Heart right ventricle (tissue), 16 donors: ENCODE results near the gene UBTD1. TPM values are rescaled to one million over a fixed set of nuclear protein-coding genes. Genes with fewer than 3 reads are reported as not detected.
"Not testable (repeated sequence)": the region's sequence is repeated elsewhere in the genome, so short reads cannot be mapped to it uniquely, and the experiment has no call there.

Source experiments
- ATAC-seq, 8 donors: fragments of 200-7000 bp; cut with Tn5 transposase; one replicate each; pipeline ENCODE4 v1.9.1; 2020; ENCODE audit warnings: mild to moderate bottlenecking in 8 of 8, moderate library complexity in 8 of 8, moderate number of reproducible peaks in 1 of 8
- DNase-seq, 2 donors: peaks; one replicate each; pipeline ENCODE4 v3.0.0-alpha.2; 2020
- H3K27ac ChIP-seq, 10 donors: fragments of 200-600 bp; sonication (generic) in 2 of 10; one replicate each; pipeline versions ENCODE4 v1.5.0 to v1.8.0; 2020 to 2022; ENCODE audit warnings: mild to moderate bottlenecking in 3 of 10
- H3K27me3 ChIP-seq, 7 donors: fragments of 200-600 bp; one replicate each; pipeline ENCODE4 v1.8.0; 2021 to 2022; ENCODE audit warnings: mild to moderate bottlenecking in 2 of 7
- H3K36me3 ChIP-seq, 9 donors: fragments of 200-600 bp; sonication (generic) in 1 of 9; one replicate each; pipeline versions ENCODE4 v1.5.0 to v1.8.0; 2020 to 2022; ENCODE audit warnings: mild to moderate bottlenecking in 2 of 9
- H3K4me1 ChIP-seq, 9 donors: fragments of 200-600 bp; sonication (generic) in 1 of 9; one replicate each; pipeline versions ENCODE4 v1.5.0 to v1.8.0; 2020 to 2022; ENCODE audit warnings: mild to moderate bottlenecking in 4 of 9
- H3K4me3 ChIP-seq, 10 donors: fragments of 200-600 bp; sonication (generic) in 2 of 10; one replicate each; pipeline versions ENCODE4 v1.5.0 to v1.8.0; 2020 to 2022; ENCODE audit warnings: mild to moderate bottlenecking in 7 of 10, moderate library complexity in 2 of 10
- H3K9me3 ChIP-seq, 11 donors: fragments of 200-600 bp in 10 of 11; sonication (generic) in 2 of 11; one replicate each; pipeline versions ENCODE4 v1.5.0 to v1.8.0; 2013 to 2022; ENCODE audit warnings: mild to moderate bottlenecking in 2 of 11, control low read depth in 1 of 11, moderate library complexity in 1 of 11
- WGBS, 2 donors: extraction: QIAGEN DNeasy Blood & Tissue Kit; methylation state at CpG; one replicate each; pipeline ENCODE4 v1.1.7; 2013; ENCODE audit warnings: inconsistent platforms in 1 of 2; 5-methylcytosine and 5-hydroxymethylcytosine counted together
- intact Hi-C, 10 donors: fragments of 100-400 bp; cut with DNase I; formaldehyde crosslinking; loops; one replicate each; pipeline versions ENCODE4 v1.11.1 to v1.14.2; 2022
- polyA plus RNA-seq, 2 donors: library from polyadenylated mRNA; stranded (reverse); fragments of 200-250 nt; gene quantifications; one replicate each; pipeline ENCODE4 v1.2.3, GENCODE V29; 2013
- total RNA-seq, 10 donors: library from RNA; stranded (reverse); fragmentation: NEBNext Ultra II Directional in 3 of 10; extraction: Animal tissue kit (Norgen Biotek cat#: 25700) in 3 of 10; gene quantifications; one replicate each; pipeline versions ENCODE4 v1.2.1 to v1.2.4, GENCODE V29; 2021 to 2023
- TF ChIP-seq, protein P1 (sequence below), 9 donors: fragments of 200-600 bp; sonication (generic) in 2 of 9; IDR thresholded peaks; one replicate each; pipeline versions ENCODE4 v1.5.0 to v1.8.0; 2021 to 2022; ENCODE audit warnings: antibody characterized with exemption in 9 of 9, mild to moderate bottlenecking in 5 of 9, moderate library complexity in 1 of 9
- donor health status: Arrhythmogenic right ventricular cardiomyopathy.
- donor health status: ischemic (EF 13 %, LVEDD 7.1; RV severe dilation, severe dysfunction).
- donor health status: healthy with polysubstance abuse.
- donor health status: DM: no; HTN: yes; CAD: no.
- donor health status: DM: no; HTN: no; CAD: no.
- donor health status: ischemic (EF 25% LVEDD 6.9; RV normal size, moderate dysfunction).
- donor health status: ischemic (EF 25% LVEDD 5.7; RV mildly dilated, moderate dysfunction).
- donor health status: healthy.
- donor health status: DM: yes; HTN: yes; CAD: no.
- donor health status: Ischemic cardiomyopathy.
- donor health status: ischemic (EF 35%, LVEDD 5.7; RV mildly dilated, moderate dysfunction).
- donor health status: nonischemic (EF 11% LVEDD 7.7; RV severe dilation, severe dysfunction).
- donor health status: DM: yes; HTN: yes; CAD: no.
- donor health status: PGD.
- donor health status: ischemic (EF 29% LVEDD 5.4; RV normal size, mild dysfunction).
- donor health status: nonischemic (EF 23%, LVEDD 6.1; RV moderate dilation, normal function).

UBTD1 gene
- total and polyA plus RNA-seq, 12 donors = 13.6 to 56.0 (median 21.3) TPM

DNA sequence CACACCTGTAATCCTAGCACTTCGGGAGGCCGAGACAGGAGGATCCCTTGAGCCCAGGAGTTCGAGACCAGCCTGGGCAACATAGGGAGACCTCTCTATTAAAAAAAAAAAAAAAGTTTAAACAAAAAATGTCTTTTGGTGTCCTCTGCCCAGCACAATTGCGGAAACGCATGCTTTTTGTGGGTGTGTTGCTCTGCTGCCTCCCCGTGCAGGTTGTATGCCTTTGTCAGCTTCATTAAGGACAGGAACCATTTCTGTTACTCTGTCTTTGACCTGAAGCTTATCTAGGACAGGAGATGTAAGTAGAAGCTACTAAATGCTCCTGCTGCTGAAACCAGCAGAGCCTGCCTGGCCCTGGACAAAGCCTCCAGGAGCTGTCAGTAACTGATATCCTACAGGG lies 52.5 kb downstream of the UBTD1 start:
- DNase-seq (no peak), ATAC-seq (no peak)
- Histone ChIP-seq H3K4me1 (peaks cover 8 to 60% (median 46%) of the 10 kb centered on the region in 9 donors), H3K9me3 (peaks cover 0 to 7% (median 0%) of the 10 kb centered on the region in 11 donors), H3K4me3 (no peak overlapping the region), H3K27me3 (no peaks in the 10 kb centered on the region), H3K27ac (peak overlapping the region in 2 of 10 donors; percentile 73 to 81), H3K36me3 (no peaks in the 10 kb centered on the region)
- TF ChIP-seq, protein P1, sequence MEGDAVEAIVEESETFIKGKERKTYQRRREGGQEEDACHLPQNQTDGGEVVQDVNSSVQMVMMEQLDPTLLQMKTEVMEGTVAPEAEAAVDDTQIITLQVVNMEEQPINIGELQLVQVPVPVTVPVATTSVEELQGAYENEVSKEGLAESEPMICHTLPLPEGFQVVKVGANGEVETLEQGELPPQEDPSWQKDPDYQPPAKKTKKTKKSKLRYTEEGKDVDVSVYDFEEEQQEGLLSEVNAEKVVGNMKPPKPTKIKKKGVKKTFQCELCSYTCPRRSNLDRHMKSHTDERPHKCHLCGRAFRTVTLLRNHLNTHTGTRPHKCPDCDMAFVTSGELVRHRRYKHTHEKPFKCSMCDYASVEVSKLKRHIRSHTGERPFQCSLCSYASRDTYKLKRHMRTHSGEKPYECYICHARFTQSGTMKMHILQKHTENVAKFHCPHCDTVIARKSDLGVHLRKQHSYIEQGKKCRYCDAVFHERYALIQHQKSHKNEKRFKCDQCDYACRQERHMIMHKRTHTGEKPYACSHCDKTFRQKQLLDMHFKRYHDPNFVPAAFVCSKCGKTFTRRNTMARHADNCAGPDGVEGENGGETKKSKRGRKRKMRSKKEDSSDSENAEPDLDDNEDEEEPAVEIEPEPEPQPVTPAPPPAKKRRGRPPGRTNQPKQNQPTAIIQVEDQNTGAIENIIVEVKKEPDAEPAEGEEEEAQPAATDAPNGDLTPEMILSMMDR (IDR thresholded peaks at IDR 0.05) = no peak
- intact Hi-C loops = loop anchor here in 6 of 10 donors (5.0 kb wide), 3 partner anchors 49 to 89 kb away; partner anchors contain the start of genes MMS19 (in 2 of the 6) and UBTD1 (in 2 of the 6)
- 89 to 96% methylated on average over 6 of the region's 6 CpGs for WGBS, 2 donors

GRCh38 chr10:97553575-97554031 lies 54.9 kb downstream of the UBTD1 start:
- H3K4me3 ChIP-seq = no peak overlapping the region
- H3K4me1 ChIP-seq = peaks cover 8 to 41% (median 28%) of the 10 kb centered on the region in 9 donors
- peak; percentile 86 to 93 (median 88) for ATAC-seq
- no peak overlapping the region for H3K27ac ChIP-seq
- intact Hi-C loops = loop anchor here in 9 of 10 donors (2.0 to 5.0 kb wide), 5 partner anchors 51 to 91 kb away; partner anchors contain the start of genes MMS19 (in 3 of the 9) and UBTD1 (in 3 of the 9)
- 18 to 21% methylated on average over 6 of the region's 6 CpGs for WGBS, 2 donors
- TF ChIP-seq, protein P1 (IDR thresholded peaks at IDR 0.05) = peak; percentile 69 to 92 (median 83)
- peaks cover 0 to 7% (median 0%) of the 10 kb centered on the region in 11 donors for H3K9me3 ChIP-seq
- H3K36me3 ChIP-seq = no peaks in the 10 kb centered on the region
- no peaks in the 10 kb centered on the region for H3K27me3 ChIP-seq
- peak; percentile 65 to 71 for DNase-seq

DNA sequence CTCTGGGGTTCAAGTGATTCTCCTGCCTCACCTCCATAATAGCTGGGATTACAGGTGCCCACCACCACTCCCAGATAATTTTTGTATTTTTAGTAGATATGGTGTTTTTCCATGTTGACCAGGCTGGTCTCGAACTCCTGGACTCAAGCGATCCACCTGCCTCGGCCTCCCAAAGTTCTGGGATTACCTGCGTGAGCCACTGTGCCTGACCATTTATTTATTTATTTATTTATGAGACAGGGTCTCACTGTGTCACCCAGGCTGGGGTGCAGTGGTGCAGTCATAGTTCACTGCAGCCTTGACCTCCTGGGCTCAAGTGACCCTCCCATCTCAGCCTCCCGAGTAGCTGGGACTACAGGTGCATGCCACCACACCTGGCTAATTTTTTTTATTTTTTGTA lies 55.6 kb downstream of the UBTD1 start:
- ATAC-seq, H3K27me3 ChIP-seq, H3K36me3 ChIP-seq, H3K27ac ChIP-seq, DNase-seq, H3K9me3 ChIP-seq, H3K4me3 ChIP-seq: not testable (repeated sequence)
- 94 to 95% methylated on average over 5 of the region's 5 CpGs for WGBS, 2 donors
- intact Hi-C loops = loop anchor here in 7 of 10 donors (2.0 to 5.0 kb wide), 4 partner anchors 52 to 92 kb away; partner anchors contain the start of genes MMS19 (in 2 of the 7) and UBTD1 (in 2 of the 7)
- H3K4me1 ChIP-seq = peaks cover 8 to 34% (median 21%) of the 10 kb centered on the region in 9 donors

GRCh38 chr10:97555541-97555940 lies 56.8 kb downstream of the UBTD1 start:
- H3K36me3 ChIP-seq, H3K27me3 ChIP-seq, DNase-seq, ATAC-seq, H3K27ac ChIP-seq, H3K4me3 ChIP-seq, H3K9me3 ChIP-seq: not testable (repeated sequence)
- intact Hi-C loops = loop anchor here in 1 of 10 donors (2.0 kb wide), 1 partner anchor 93 kb away; no protein-coding TSS in a partner anchor
- H3K4me1 ChIP-seq = peaks cover 0 to 27% (median 14%) of the 10 kb centered on the region in 9 donors
- 98 to 99% methylated on average over 8 to 10 of the region's 10 CpGs for WGBS, 2 donors

- H3K27me3 ChIP-seq, H3K9me3 ChIP-seq, H3K4me1 ChIP-seq, H3K36me3 ChIP-seq, DNase-seq, intact Hi-C loops: not testable (repeated sequence)
- Histone ChIP-seq H3K27ac (peak overlapping the region in 7 of 10 donors; percentile 25 to 80 (median 53)), H3K4me3 (peak overlapping the region in 7 of 10 donors; percentile 8 to 47 (median 32))
- WGBS, 2 donors = 75 to 83% methylated on average over 17 of the region's 17 CpGs
- ATAC-seq = peak in 3 of 8 donors; percentile 62 to 73 (median 64)
These were observed 62.1 kb downstream of the UBTD1 start for GRCh38 chr10:97560731-97561381.

DNA sequence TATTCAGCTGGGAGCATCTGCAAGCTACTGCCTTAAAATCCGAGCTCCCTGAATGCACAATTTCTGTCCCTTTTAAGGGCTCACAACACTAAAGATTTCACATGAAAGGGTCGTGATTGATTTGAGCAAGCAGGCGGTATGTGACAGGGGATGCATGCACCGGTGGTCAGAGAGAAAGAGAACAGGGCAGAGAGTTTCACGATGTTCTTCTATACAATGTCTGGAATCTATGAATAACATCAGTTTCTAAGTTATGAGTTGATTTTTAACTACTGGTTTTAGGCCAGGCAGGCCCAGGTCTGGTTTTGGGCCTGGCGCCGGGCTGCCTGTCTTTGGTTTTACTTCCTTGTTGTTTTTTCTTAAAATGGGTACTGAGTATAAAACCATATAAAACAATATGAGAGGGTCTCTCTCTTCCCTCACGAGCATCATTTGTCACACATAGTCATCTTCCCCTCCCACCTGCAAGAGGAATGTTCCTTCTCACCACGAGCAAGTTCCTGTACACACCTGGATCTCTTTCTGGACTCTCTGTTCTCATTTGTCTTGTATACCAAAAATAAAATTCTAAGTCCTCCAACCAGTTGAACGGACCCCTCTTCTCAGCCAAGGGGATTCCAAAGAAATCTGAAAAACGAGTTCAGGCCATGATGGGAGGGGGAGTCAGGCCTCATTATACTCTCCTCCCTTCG lies 62.8 kb downstream of the UBTD1 start:
- Histone ChIP-seq H3K27ac (peak overlapping the region in 5 of 10 donors; percentile 32 to 80 (median 53)), H3K4me3 (peak overlapping the region in 6 of 10 donors; percentile 8 to 47 (median 39))
- H3K27me3 ChIP-seq, ATAC-seq, H3K36me3 ChIP-seq, H3K9me3 ChIP-seq, DNase-seq, H3K4me1 ChIP-seq, intact Hi-C loops: not testable (repeated sequence)
- WGBS, 2 donors = 90 to 92% methylated on average over 12 of the region's 12 CpGs

GRCh38 chr10:97562329-97562728 lies 63.6 kb downstream of the UBTD1 start:
- H3K36me3 ChIP-seq, DNase-seq, H3K27ac ChIP-seq, H3K4me3 ChIP-seq, ATAC-seq, H3K9me3 ChIP-seq, H3K27me3 ChIP-seq, intact Hi-C loops, H3K4me1 ChIP-seq: not testable (repeated sequence)
- 93 to 99% methylated on average over 5 of the region's 5 CpGs for WGBS, 2 donors
